HCT116 (cell line): Measurements from ENCODE around the gene ANXA3. TPM values are rescaled to one million over a fixed set of nuclear protein-coding genes. Genes with fewer than 3 reads are reported as not detected.

Source experiments
- ATAC-seq: fragments of 200-7000 bp; cut with Tn5 transposase; 2 replicates; pipeline ENCODE4 v1.9.1; 2020; ENCODE audit warnings: mild to moderate bottlenecking, moderate library complexity
- BruUV-seq: library from RNA; stranded (reverse); fragments of 400-500 nt; replicated peaks from 2 replicates; lab custom pipeline; 2021; lab: Mats Ljungman, UMichigan
- CTCF ChIA-PET: fragments of 300-600 bp; sonication (Branson Sonifier 250); formaldehyde crosslinking; loops from one replicate; lab custom pipeline; 2021; ENCODE audit warnings: antibody characterized with exemption; lab: Charles Lee
- POLR2A ChIA-PET: fragments of 300-600, 350-600 bp; sonication (Branson Sonifier 250); formaldehyde crosslinking; loops from one replicate; lab custom pipeline; 2021; ENCODE audit warnings: antibody characterized with exemption; lab: Charles Lee
- RAD21 ChIA-PET, 2 experiments: fragments of 300-600 bp; sonication (Branson Sonifier 250); formaldehyde crosslinking; loops; one replicate each; lab custom pipeline; 2023; ENCODE audit warnings: low total read pairs in 2 of 2; ENCODE audit not compliant: uncharacterized antibody in 2 of 2, unreplicated experiment in 2 of 2, low non-redundant PET in 1 of 2; lab: Charles Lee
- DNase-seq: peaks from one replicate; pipeline ENCODE4 v3.0.0-alpha.2; 2010; ENCODE audit warnings: low read depth, low spot score
- H2AFZ ChIP-seq: fragments of 200-600 bp; shearing (Covaris generic), sonication (generic); 2 replicates; pipeline ENCODE4 v1.6.1; 2017; ENCODE audit warnings: low read depth, mixed run types, mixed read lengths, antibody characterized with exemption, low read length; ENCODE audit not compliant: poor library complexity, severe bottlenecking
- H3K27ac ChIP-seq: 2 replicates; pipeline ENCODE4 v1.5.1; 2012; ENCODE audit warnings: low read depth, low read length
- H3K27me3 ChIP-seq: fragments of 200-600 bp; sonication (generic); 2 replicates; pipeline ENCODE4 v1.6.1; 2016; ENCODE audit warnings: mixed run types, low read length, mixed read lengths; ENCODE audit not compliant: insufficient read depth
- H3K36me3 ChIP-seq, 2 experiments: fragments of 200-500 bp in 1 of 2; fragments of 200-600 bp in 1 of 2; sonication (Bioruptor generic) in 1 of 2; sonication (generic) in 1 of 2; 2 replicates each; pipeline versions ENCODE4 v1.5.1 to v1.6.1; 2014 to 2016; ENCODE audit warnings: low read length in 2 of 2, inconsistent platforms in 1 of 2, mixed read lengths in 1 of 2, mixed run types in 1 of 2; ENCODE audit not compliant: insufficient read depth in 2 of 2, control insufficient read depth in 1 of 2
- H3K4me1 ChIP-seq, 2 experiments: fragments of 200-600 bp in 1 of 2; sonication (generic) in 1 of 2; 2 replicates each; pipeline versions ENCODE4 v1.5.1 to v1.6.1; 2012 to 2017; ENCODE audit warnings: low read length in 2 of 2, inconsistent platforms in 1 of 2, mild to moderate bottlenecking in 1 of 2, mixed read lengths in 1 of 2, mixed run types in 1 of 2, moderate library complexity in 1 of 2; ENCODE audit not compliant: insufficient read depth in 2 of 2, control insufficient read depth in 1 of 2
- H3K4me2 ChIP-seq: fragments of 200-600 bp; sonication (generic); 2 replicates; pipeline ENCODE4 v1.6.1; 2017; ENCODE audit warnings: mixed run types, low read length, mixed read lengths
- H3K4me3 ChIP-seq, 2 experiments: fragments of 200-600 bp in 1 of 2; sonication (generic) in 1 of 2; replicated peaks in 1 of 2; 2 replicates each; pipeline ENCODE4 v1.5.1; 2011 to 2016; ENCODE audit warnings: low read length in 2 of 2, control low read depth in 1 of 2, low read depth in 1 of 2, mild to moderate bottlenecking in 1 of 2, mixed read lengths in 1 of 2, mixed run types in 1 of 2
- H3K79me2 ChIP-seq: fragments of 200-600 bp; sonication (generic); 2 replicates; pipeline ENCODE4 v1.6.1; 2017; ENCODE audit warnings: mild to moderate bottlenecking, mixed run types, low read length, moderate library complexity, mixed read lengths; ENCODE audit not compliant: insufficient read depth
- H3K9ac ChIP-seq: fragments of 200-600 bp; sonication (generic); 2 replicates; pipeline ENCODE4 v1.6.1; 2016; ENCODE audit warnings: low read length, mixed read lengths
- H3K9me2 ChIP-seq: fragments of 200-600 bp; sonication (generic), shearing (Covaris generic); 2 replicates; pipeline ENCODE4 v1.6.1; 2017; ENCODE audit warnings: mixed run types, mild to moderate bottlenecking, moderate library complexity; ENCODE audit not compliant: insufficient read depth
- H3K9me3 ChIP-seq, 2 experiments: fragments of 200-500 bp in 1 of 2; fragments of 200-600 bp in 1 of 2; sonication (Bioruptor generic) in 1 of 2; sonication (generic) in 1 of 2; 2 replicates each; pipeline ENCODE4 v1.6.1; 2014 to 2017; ENCODE audit warnings: low read length in 2 of 2, mixed read lengths in 2 of 2, inconsistent platforms in 1 of 2, low read depth in 1 of 2, mild to moderate bottlenecking in 1 of 2, mixed run types in 1 of 2, moderate library complexity in 1 of 2; ENCODE audit not compliant: control insufficient read depth in 1 of 2, insufficient read depth in 1 of 2
- H4K20me1 ChIP-seq: fragments of 200-600 bp; sonication (generic), shearing (Covaris generic); 2 replicates; pipeline ENCODE4 v1.6.1; 2017; ENCODE audit warnings: mixed run types, mild to moderate bottlenecking, moderate library complexity; ENCODE audit not compliant: insufficient read depth
- ATF3 ChIP-seq: IDR thresholded peaks from 2 replicates; pipeline ENCODE4 v1.6.1; 2012
- CBX3 ChIP-seq: IDR thresholded peaks from 2 replicates; pipeline ENCODE4 v1.6.1; 2012; ENCODE audit warnings: low read depth
- CEBPB ChIP-seq: IDR thresholded peaks from 2 replicates; pipeline ENCODE4 v1.6.1; 2012; ENCODE audit warnings: low read depth
- CTCF ChIP-seq, 3 experiments: fragments of 200-600 bp in 1 of 3; sonication (generic) in 1 of 3; IDR thresholded peaks in 2 of 3; conservative IDR thresholded peaks in 1 of 3; 2 replicates each; pipeline ENCODE4 v1.5.1; 2012 to 2017; ENCODE audit warnings: low read depth in 2 of 3, low read length in 2 of 3, antibody characterized with exemption in 1 of 3, borderline replicate concordance in 1 of 3, control low read depth in 1 of 3, mild to moderate bottlenecking in 1 of 3, mixed read lengths in 1 of 3, mixed run types in 1 of 3, moderate library complexity in 1 of 3; ENCODE audit not compliant: insufficient read depth in 1 of 3
- ELF1 ChIP-seq: IDR thresholded peaks from 2 replicates; pipeline ENCODE4 v1.6.1; 2012; ENCODE audit warnings: low read depth, borderline replicate concordance
- POLR2AphosphoS5 ChIP-seq: IDR thresholded peaks from 2 replicates; pipeline ENCODE4 v1.6.1; 2011; ENCODE audit warnings: mild to moderate bottlenecking, low read depth, low read length, moderate library complexity
- ZFX ChIP-seq: fragments of 450-650 bp; IDR thresholded peaks from 2 replicates; pipeline ENCODE4 v1.6.1; 2017
- intact Hi-C: fragments of 100-400 bp; cut with micrococcal nuclease; formaldehyde crosslinking; loops from 2 replicates; pipeline ENCODE4 v1.10.0; 2022
- total RNA-seq: library from RNA; stranded (reverse); gene quantifications from one replicate; pipeline ENCODE4 v1.2.1, GENCODE V29; 2021; ENCODE audit not compliant: unreplicated experiment
- TF ChIP-seq, protein P1 (sequence below): IDR thresholded peaks from 2 replicates; pipeline ENCODE4 v1.6.1; 2011; ENCODE audit warnings: mild to moderate bottlenecking, low read length, moderate library complexity; ENCODE audit not compliant: insufficient replicate concordance; ENCODE audit errors: extremely low read depth
- TF ChIP-seq, protein P2 (sequence below): IDR thresholded peaks from 2 replicates; pipeline ENCODE4 v1.6.1; 2012; ENCODE audit warnings: low read depth

Gene ANXA3
- total RNA-seq, 1 experiment from 2014 or later: 158 TPM

GRCh38 chr4:78512357-78512920, 39.1 kb upstream of the ANXA3 start:
- no peaks in the 10 kb centered on the region for H3K27me3 ChIP-seq
- H3K4me1 ChIP-seq: no peaks in the 10 kb centered on the region
- H2AFZ ChIP-seq: no peak overlapping the region
- no peaks in the 10 kb centered on the region for H4K20me1 ChIP-seq
- no peak overlapping the region for H3K9ac ChIP-seq
- ChIA-PET POLR2A (no interaction called here), RAD21 (no interaction called here), CTCF (no interaction called here)
- no peak overlapping the region for H3K27ac ChIP-seq
- no peaks in the 10 kb centered on the region for H3K9me3 ChIP-seq
- intact Hi-C loops: loop anchor here (10.0 kb wide), 1 partner anchor 352 kb away; no protein-coding TSS in a partner anchor
- H3K36me3 ChIP-seq: no peaks in the 10 kb centered on the region; a peak in 1 of 4 replicates
- no peak for TF ChIP-seq ATF3
- TF ChIP-seq CTCF (IDR thresholded peaks at IDR 0.05 in 2 of 3, conservative IDR thresholded peaks at IDR 0.05 in 1 of 3; ENCODE audit: borderline replicate concordance in 1 of 3, insufficient read depth in 1 of 3, low read depth in 2 of 3, low read length in 2 of 3): no peak
- TF ChIP-seq ZFX: no peak
- TF ChIP-seq, protein P1, sequence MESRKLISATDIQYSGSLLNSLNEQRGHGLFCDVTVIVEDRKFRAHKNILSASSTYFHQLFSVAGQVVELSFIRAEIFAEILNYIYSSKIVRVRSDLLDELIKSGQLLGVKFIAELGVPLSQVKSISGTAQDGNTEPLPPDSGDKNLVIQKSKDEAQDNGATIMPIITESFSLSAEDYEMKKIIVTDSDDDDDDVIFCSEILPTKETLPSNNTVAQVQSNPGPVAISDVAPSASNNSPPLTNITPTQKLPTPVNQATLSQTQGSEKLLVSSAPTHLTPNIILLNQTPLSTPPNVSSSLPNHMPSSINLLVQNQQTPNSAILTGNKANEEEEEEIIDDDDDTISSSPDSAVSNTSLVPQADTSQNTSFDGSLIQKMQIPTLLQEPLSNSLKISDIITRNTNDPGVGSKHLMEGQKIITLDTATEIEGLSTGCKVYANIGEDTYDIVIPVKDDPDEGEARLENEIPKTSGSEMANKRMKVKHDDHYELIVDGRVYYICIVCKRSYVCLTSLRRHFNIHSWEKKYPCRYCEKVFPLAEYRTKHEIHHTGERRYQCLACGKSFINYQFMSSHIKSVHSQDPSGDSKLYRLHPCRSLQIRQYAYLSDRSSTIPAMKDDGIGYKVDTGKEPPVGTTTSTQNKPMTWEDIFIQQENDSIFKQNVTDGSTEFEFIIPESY: no peak
- TF ChIP-seq CBX3: no peak
- no peak for TF ChIP-seq ELF1
- no peak for TF ChIP-seq CEBPB
- TF ChIP-seq, protein P2, sequence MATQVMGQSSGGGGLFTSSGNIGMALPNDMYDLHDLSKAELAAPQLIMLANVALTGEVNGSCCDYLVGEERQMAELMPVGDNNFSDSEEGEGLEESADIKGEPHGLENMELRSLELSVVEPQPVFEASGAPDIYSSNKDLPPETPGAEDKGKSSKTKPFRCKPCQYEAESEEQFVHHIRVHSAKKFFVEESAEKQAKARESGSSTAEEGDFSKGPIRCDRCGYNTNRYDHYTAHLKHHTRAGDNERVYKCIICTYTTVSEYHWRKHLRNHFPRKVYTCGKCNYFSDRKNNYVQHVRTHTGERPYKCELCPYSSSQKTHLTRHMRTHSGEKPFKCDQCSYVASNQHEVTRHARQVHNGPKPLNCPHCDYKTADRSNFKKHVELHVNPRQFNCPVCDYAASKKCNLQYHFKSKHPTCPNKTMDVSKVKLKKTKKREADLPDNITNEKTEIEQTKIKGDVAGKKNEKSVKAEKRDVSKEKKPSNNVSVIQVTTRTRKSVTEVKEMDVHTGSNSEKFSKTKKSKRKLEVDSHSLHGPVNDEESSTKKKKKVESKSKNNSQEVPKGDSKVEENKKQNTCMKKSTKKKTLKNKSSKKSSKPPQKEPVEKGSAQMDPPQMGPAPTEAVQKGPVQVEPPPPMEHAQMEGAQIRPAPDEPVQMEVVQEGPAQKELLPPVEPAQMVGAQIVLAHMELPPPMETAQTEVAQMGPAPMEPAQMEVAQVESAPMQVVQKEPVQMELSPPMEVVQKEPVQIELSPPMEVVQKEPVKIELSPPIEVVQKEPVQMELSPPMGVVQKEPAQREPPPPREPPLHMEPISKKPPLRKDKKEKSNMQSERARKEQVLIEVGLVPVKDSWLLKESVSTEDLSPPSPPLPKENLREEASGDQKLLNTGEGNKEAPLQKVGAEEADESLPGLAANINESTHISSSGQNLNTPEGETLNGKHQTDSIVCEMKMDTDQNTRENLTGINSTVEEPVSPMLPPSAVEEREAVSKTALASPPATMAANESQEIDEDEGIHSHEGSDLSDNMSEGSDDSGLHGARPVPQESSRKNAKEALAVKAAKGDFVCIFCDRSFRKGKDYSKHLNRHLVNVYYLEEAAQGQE: no peak
- no peak for TF ChIP-seq POLR2AphosphoS5
- DNase-seq (no peak), ATAC-seq (no peak)
- no peak overlapping the region for H3K4me2 ChIP-seq
- no peak overlapping the region for H3K4me3 ChIP-seq
- no peaks in the 10 kb centered on the region for H3K9me2 ChIP-seq
- BruUV-seq: no TSS peak
- H3K79me2 ChIP-seq: no peaks in the 10 kb centered on the region
